Stomach (tissue), 4 donors: ENCODE measurements around the gene NATD1.

Experiments
- CTCF ChIP-seq, 7 experiments: fragments of 450-650 bp in 4 of 7; fragments of 200-600 bp in 3 of 7; sonication (generic) in 3 of 7; IDR thresholded peaks; one replicate each; pipeline ENCODE4 v1.5.1; 2016 to 2019; ENCODE audit warnings: antibody characterized with exemption in 7 of 7, control low read depth in 2 of 7, mild to moderate bottlenecking in 1 of 7
- EP300 ChIP-seq: sonication (generic); formaldehyde crosslinking; IDR thresholded peaks from one replicate; pipeline ENCODE4 v1.6.1; 2017; ENCODE audit warnings: antibody characterized with exemption
- POLR2A ChIP-seq, 4 donors: fragments of 450-650 bp; IDR thresholded peaks; one replicate each; pipeline ENCODE4 v1.6.1; 2016; ENCODE audit warnings: antibody characterized with exemption in 4 of 4, control low read depth in 2 of 4, mild to moderate bottlenecking in 1 of 4, moderate library complexity in 1 of 4
- POLR2AphosphoS5 ChIP-seq, 3 donors: sonication (generic); formaldehyde crosslinking; IDR thresholded peaks; one replicate each; pipeline ENCODE4 v1.6.1; 2016; ENCODE audit warnings: antibody characterized with exemption in 3 of 3

DNA sequence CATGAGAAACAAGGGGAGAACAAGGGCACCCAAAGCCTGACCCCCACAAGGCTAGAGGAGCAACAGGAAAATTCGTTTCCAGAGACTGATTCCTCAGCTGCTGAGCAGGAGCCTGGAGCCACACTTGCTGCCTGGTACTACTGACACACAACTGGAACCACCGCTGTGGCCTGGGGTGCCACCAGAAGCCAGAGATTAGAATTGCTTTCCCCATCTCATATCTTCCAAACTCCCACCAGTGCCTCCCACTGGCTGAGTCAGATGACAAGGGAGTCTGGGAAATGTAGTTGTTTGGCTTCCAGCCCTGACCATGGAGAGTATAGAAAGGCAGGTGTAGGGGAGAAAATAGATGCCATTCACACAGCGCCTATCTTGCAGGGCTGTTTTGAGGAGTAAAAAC is 35.1 kb downstream of the NATD1 start:
- TF ChIP-seq POLR2A (IDR thresholded peaks at IDR 0.05) (no peak), POLR2AphosphoS5 (IDR thresholded peaks at IDR 0.05) (no peak), CTCF (IDR thresholded peaks at IDR 0.05) (no peak), EP300 (no peak)
